GM10266 (cell line): ENCODE data around the gene BRD3.
A peak's percentile ranks its signal among the peaks of the same experiment; 100 is the strongest.

ENCODE experiments used
- DNase-seq: peaks from one replicate; pipeline ENCODE4 v3.0.0; 2012; ENCODE audit errors: extremely low spot score
- TF ChIP-seq, protein P1 (sequence below): IDR thresholded peaks from 2 replicates; pipeline ENCODE4 v1.5.1; 2012; ENCODE audit warnings: mild to moderate bottlenecking, low read depth; ENCODE audit not compliant: control insufficient read depth, insufficient read depth; ENCODE audit errors: missing control alignments

The BRD3 gene

DNA sequence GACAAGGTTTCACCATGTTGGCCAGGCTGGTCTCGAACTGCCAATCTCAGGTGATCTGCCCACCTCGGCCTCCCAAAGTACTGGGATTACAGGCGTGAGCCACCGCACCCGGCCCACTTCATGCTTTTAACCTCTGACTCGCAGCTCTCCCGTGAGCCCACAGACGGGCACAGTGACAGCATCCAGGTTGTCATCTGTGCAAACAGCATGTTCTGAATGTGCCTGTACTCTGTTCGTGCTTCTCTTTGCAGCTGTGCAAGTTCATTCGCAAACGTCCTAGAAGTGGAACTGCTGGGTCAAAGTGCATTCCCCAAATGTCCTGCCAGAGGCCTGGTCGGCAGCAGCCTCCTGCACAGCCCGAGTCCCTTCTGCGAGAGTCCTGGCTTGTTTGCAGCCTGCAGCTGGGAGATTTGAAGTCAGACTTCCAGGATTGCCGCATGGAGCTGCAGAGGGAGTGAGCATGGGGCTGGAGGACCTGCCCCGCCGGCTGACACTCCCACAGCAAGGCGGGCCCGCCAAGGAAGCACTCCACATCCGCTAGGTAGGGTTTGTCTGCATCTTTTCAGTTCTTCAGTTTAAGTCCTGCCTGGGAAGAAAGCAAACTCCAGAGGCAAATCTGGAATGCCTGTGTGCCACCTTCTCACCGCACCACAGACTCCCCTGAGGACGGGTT is 39.1 kb downstream of the BRD3 start:
- TF ChIP-seq, protein P1, sequence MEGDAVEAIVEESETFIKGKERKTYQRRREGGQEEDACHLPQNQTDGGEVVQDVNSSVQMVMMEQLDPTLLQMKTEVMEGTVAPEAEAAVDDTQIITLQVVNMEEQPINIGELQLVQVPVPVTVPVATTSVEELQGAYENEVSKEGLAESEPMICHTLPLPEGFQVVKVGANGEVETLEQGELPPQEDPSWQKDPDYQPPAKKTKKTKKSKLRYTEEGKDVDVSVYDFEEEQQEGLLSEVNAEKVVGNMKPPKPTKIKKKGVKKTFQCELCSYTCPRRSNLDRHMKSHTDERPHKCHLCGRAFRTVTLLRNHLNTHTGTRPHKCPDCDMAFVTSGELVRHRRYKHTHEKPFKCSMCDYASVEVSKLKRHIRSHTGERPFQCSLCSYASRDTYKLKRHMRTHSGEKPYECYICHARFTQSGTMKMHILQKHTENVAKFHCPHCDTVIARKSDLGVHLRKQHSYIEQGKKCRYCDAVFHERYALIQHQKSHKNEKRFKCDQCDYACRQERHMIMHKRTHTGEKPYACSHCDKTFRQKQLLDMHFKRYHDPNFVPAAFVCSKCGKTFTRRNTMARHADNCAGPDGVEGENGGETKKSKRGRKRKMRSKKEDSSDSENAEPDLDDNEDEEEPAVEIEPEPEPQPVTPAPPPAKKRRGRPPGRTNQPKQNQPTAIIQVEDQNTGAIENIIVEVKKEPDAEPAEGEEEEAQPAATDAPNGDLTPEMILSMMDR, result no peak
- no peak for DNase-seq

GRCh38 chr9:134028076-134028475 is 39.8 kb downstream of the BRD3 start:
- no peak for DNase-seq
- TF ChIP-seq, protein P1, result no peak

DNA sequence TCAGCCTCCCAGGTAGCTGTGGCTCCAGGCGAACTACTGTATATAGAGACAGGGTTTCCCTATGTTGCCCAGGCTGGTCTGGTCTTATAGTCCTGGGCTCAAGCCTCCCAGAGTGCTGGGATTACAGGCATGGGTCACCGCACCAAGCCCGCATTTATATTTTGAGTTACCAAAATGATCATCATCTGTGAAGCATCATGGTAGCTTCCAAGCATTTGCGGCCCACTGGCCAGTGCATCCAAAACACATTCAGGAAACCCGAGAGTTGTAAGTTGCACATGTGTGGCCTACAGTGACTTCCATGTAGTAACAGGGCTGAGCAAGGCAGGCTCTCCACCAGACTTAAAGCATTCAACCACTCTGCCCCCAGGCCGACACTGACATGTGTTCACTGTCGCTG is 40.3 kb downstream of the BRD3 start:
- no peak for DNase-seq
- TF ChIP-seq, protein P1, result no peak

DNA sequence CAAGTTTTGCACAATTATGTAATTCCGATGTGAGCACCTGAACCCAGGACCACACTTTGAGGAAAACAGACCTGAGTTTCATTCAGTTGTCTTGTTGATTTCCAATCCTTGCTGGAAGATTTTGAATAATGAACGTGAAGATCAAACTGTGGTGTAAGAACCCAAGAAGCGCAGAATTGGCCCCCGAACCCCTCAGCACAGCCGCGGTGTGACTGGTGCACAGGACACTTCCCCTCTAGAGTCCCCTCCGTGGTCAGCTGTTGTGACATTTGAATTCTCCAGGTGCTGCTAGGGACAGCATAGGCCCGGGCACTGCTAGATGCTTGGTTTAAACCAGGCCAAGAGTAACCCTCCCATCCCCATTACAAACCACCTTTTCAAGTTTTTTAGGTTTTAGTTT is 40.8 kb downstream of the BRD3 start:
- TF ChIP-seq, protein P1, result no peak
- DNase-seq, result no peak

DNA sequence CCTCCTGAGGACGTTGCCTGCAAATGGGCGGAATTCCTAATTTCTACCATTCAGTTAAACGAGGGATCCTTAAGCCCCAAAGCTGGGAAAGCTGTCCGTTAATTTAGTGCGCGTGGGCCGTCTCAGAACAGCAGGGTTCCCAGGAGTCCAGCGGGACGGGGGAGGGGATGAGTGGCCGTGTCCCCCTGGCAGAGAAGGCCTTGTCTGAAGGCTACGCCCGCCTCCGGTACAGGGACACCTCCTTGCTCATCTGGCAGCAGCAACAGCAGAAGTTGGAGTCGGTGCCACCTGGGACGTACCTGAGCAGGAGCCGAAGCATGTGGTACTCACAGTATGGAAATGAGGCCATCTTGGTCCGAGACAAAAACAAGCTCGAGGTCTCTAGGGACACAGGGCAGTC is 41.2 kb downstream of the BRD3 start:
- TF ChIP-seq, protein P1, result no peak
- no peak for DNase-seq

DNA sequence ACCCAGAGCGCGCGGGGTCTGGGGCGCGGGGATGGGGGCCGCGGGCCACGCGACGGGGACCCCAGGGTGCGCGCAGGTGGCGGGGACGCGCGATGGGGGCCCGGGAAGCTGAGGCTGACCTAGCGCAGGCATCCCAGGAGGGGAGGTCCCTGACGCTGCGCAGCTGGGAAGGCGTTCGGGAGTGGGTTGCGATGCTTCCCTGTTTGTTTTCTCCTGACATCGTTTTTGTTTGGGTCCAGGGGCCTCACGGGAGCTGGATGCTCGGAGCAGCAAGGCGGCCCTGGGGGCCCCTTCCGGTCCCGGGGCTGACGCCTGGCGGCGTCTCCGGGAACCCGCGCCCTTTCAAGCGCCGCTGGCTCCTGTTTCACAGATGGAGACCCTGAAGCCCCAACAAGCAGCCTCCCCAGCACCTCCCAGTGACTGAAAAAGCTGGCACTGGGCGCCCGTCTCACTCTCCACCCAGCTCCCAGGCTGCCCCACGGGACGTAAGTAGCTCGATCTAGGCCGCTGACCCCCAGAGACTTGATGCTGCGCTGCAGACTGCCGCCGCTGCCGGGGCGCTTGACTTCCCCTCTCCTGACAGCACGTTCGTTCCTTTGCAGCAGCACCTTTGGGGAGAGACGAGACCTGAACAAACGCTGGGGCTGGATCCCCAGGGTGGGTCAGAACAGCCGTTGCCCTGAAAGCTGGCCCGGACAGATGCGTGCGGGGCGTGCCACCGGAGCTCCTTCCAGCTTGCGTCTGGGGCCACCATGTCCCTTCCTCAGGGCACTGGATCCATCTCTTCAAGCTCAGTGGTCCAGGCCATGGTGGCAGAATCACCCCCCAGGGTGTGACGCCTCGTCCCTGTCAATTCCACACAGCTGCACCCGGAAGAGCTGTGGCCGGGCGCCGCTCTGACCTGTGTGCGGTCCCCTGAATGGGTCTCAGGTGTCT is 42.0 kb downstream of the BRD3 start:
- TF ChIP-seq, protein P1, result no peak
- DNase-seq, result peak; percentile 72

DNA sequence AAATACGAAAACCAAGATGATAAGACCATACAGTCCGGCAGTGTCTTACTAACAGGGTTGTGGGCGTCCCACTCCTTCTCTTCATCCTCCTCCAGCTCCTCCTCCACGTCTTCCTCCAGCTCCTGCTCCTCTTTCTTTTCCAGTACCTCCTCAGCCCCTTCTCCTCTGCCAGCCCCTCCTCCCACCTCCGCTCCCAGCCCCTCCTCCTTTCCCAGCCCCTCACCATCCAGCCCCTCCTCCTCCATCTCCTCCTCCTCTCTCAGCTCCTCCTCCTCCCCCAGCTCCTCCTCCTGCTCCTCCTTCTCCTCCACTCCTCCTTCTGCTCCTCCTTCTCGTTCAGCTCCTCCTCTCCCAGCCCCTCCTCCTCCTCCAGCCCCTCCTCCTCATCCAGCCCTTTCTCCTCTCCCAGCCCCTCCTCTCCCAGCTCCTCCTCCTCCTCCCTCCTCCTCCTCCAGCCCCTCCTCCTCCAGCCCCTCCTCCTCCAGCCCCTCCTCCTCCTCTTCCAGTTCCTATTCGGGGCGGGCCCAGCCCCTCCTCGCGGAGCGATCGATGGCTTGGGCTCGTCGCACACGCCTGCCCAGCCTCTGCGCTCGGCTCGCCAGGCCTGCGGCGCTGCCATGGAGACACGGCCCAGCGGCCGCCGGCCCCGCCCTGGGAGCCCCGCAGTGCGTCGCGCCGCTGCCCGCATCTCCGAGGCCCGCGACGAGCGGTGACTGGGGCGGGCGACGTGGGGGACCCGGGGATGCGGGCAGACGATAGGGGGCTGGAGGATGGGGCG is 42.8 kb downstream of the BRD3 start, which contains the start of gene BRD3OS:
Gene BRD3OS (plus strand): TSS at position 654 of the 778 bp plus-strand sequence. CDS start 1,267 bp downstream, outside the sequence.
- peak; percentile 98 for DNase-seq

More for the DNA sequence above, 42.8 kb downstream of the BRD3 start, which contains the start of gene BRD3OS:
- TF ChIP-seq, protein P1, result no peak
